ENCODE data around the gene PCMTD2.
"Not testable (repeated sequence)": the region's sequence is repeated elsewhere in the genome, so short reads cannot be mapped to it uniquely, and the experiment has no call there.

PCMTD2 gene

GRCh38 chr20:64224351-64225170, 31.0 kb upstream of the PCMTD2 start:
- DNase-seq, result peak; percentile 51

- no peak for DNase-seq
Measured at GRCh38 chr20:64225171-64225595, 30.4 kb upstream of the PCMTD2 start.

GRCh38 chr20:64225828-64226598, 29.5 kb upstream of the PCMTD2 start:
- no peak for DNase-seq

GRCh38 chr20:64226686-64227580, 28.6 kb upstream of the PCMTD2 start:
- no peak for DNase-seq

GRCh38 chr20:64228086-64228653, 27.4 kb upstream of the PCMTD2 start:
- no peak for DNase-seq

GRCh38 chr20:64228751-64229506, 26.6 kb upstream of the PCMTD2 start:
- no peak for DNase-seq

- DNase-seq, result no peak
Measured at GRCh38 chr20:64229507-64230061, 26.0 kb upstream of the PCMTD2 start.

GRCh38 chr20:64230461-64231145, 24.9 kb upstream of the PCMTD2 start:
- no peak for DNase-seq

- DNase-seq, result no peak
Measured at GRCh38 chr20:64231621-64232550, 23.7 kb upstream of the PCMTD2 start.

- peak; percentile 84 for DNase-seq
Measured at GRCh38 chr20:64232794-64233193, 22.8 kb upstream of the PCMTD2 start.

- DNase-seq, result no peak
Measured at GRCh38 chr20:64233725-64234124, 21.8 kb upstream of the PCMTD2 start.

GRCh38 chr20:64234291-64234791, 21.2 kb upstream of the PCMTD2 start:
- no peak for DNase-seq

GRCh38 chr20:64234921-64235565, 20.5 kb upstream of the PCMTD2 start:
- DNase-seq, result not testable (repeated sequence)

GRCh38 chr20:64236137-64237088, 19.1 kb upstream of the PCMTD2 start:
- no peak for DNase-seq

- no peak for DNase-seq
Measured at GRCh38 chr20:64237316-64237715, 18.2 kb upstream of the PCMTD2 start.

GRCh38 chr20:64238115-64238825, 17.3 kb upstream of the PCMTD2 start:
- no peak for DNase-seq

- DNase-seq, result no peak
Measured at GRCh38 chr20:64238851-64239387, 16.6 kb upstream of the PCMTD2 start.
